SK-N-SH (cell line): ENCODE data around the gene GLRA1. TPM values are rescaled to one million over a fixed set of nuclear protein-coding genes. Genes with fewer than 3 reads are reported as not detected.

Experiments
- CTCF ChIA-PET: fragments of 300-600, 350-600 bp; formaldehyde crosslinking; extraction: SDS; loops from one replicate; lab custom pipeline; 2021; lab: Yijun Ruan, JAX
- POLR2A ChIA-PET: fragments of 350-600 bp; sonication (Branson Sonifier 250); formaldehyde crosslinking; extraction: SDS; loops from one replicate; lab custom pipeline; 2020; ENCODE audit warnings: antibody characterized with exemption, inconsistent platforms; lab: Yijun Ruan, JAX
- DNase-seq: peaks from one replicate; pipeline ENCODE4 v3.0.0; 2012
- H2AFZ ChIP-seq: fragments of 200-600 bp; sonication (generic); 2 replicates; pipeline ENCODE4 v1.8.1; 2016; ENCODE audit warnings: antibody characterized with exemption, mild to moderate bottlenecking, low read depth
- H3F3A ChIP-seq: fragments of 200-600 bp; sonication (generic); replicated peaks from 2 replicates; pipeline ENCODE3; 2016; ENCODE audit warnings: antibody characterized with exemption, mild to moderate bottlenecking; ENCODE audit not compliant: insufficient read depth
- H3K27ac ChIP-seq, 2 experiments: fragments of 200-500 bp in 1 of 2; fragments of 200-600 bp in 1 of 2; sonication (Bioruptor generic) in 1 of 2; sonication (generic), shearing (Covaris generic) in 1 of 2; 2 replicates each; pipeline versions ENCODE4 v1.5.1 to v1.6.1; 2014 to 2016; ENCODE audit warnings: low read depth in 2 of 2, inconsistent platforms in 1 of 2, low read length in 1 of 2, mild to moderate bottlenecking in 1 of 2, mixed read lengths in 1 of 2
- H3K27me3 ChIP-seq: fragments of 200-600 bp; sonication (generic), shearing (Covaris generic); 2 replicates; pipeline ENCODE4 v1.6.1; 2016; ENCODE audit warnings: mixed run types; ENCODE audit not compliant: insufficient read depth
- H3K36me3 ChIP-seq, 2 experiments: fragments of 200-500 bp in 1 of 2; fragments of 200-600 bp in 1 of 2; sonication (Bioruptor generic) in 1 of 2; sonication (generic) in 1 of 2; replicated peaks in 1 of 2; 2 replicates each; pipeline versions ENCODE3 to v1.5.1; 2014 to 2016; ENCODE audit warnings: low read length in 1 of 2, mild to moderate bottlenecking in 1 of 2; ENCODE audit not compliant: insufficient read depth in 2 of 2, control insufficient read depth in 1 of 2
- H3K4me1 ChIP-seq, 2 experiments: fragments of 200-500 bp in 1 of 2; fragments of 200-600 bp in 1 of 2; sonication (Bioruptor generic) in 1 of 2; sonication (generic), shearing (Covaris generic) in 1 of 2; 2 replicates each; pipeline versions ENCODE4 v1.5.1 to v1.6.1; 2014 to 2016; ENCODE audit warnings: low read depth in 1 of 2, low read length in 1 of 2, mixed run types in 1 of 2; ENCODE audit not compliant: insufficient read depth in 2 of 2, control insufficient read depth in 1 of 2
- H3K4me2 ChIP-seq: fragments of 200-600 bp; sonication (generic), shearing (Covaris generic); 2 replicates; pipeline ENCODE4 v1.6.1; 2017; ENCODE audit warnings: mixed run types
- H3K4me3 ChIP-seq, 2 experiments: fragments of 200-500 bp in 1 of 2; fragments of 200-600 bp in 1 of 2; sonication (Bioruptor generic) in 1 of 2; sonication (generic), shearing (Covaris generic) in 1 of 2; 2 replicates each; pipeline versions ENCODE4 v1.5.1 to v1.8.1; 2014 to 2016; ENCODE audit warnings: low read depth in 2 of 2, inconsistent platforms in 1 of 2, low read length in 1 of 2, mild to moderate bottlenecking in 1 of 2, mixed read lengths in 1 of 2, moderate library complexity in 1 of 2
- H3K79me2 ChIP-seq: fragments of 200-600 bp; sonication (generic); 2 replicates; pipeline ENCODE4 v1.8.1; 2017; ENCODE audit warnings: mild to moderate bottlenecking; ENCODE audit not compliant: insufficient read depth
- H3K9ac ChIP-seq: fragments of 200-600 bp; sonication (generic); 2 replicates; pipeline ENCODE4 v1.6.1; 2017; ENCODE audit warnings: mixed run types
- H3K9me2 ChIP-seq: fragments of 200-600 bp; sonication (generic); 2 replicates; pipeline ENCODE4 v1.6.1; 2017; ENCODE audit warnings: mixed run types
- H3K9me3 ChIP-seq: fragments of 200-600 bp; sonication (generic); 2 replicates; pipeline ENCODE4 v1.6.1; 2017; ENCODE audit warnings: mixed run types, mild to moderate bottlenecking, moderate library complexity
- H4K20me1 ChIP-seq: fragments of 200-600 bp; sonication (generic); 2 replicates; pipeline ENCODE4 v1.6.1; 2017; ENCODE audit warnings: mild to moderate bottlenecking, mixed run types; ENCODE audit not compliant: insufficient read depth
- CHD2 ChIP-seq: fragments of 150-350 bp; IDR thresholded peaks from 2 replicates; pipeline ENCODE4 v1.6.1; 2018; ENCODE audit warnings: low read length; ENCODE audit not compliant: partially characterized antibody
- CTCF ChIP-seq: fragments of 200-600 bp; sonication (generic); IDR thresholded peaks from 2 replicates; pipeline ENCODE4 v1.6.1; 2017; ENCODE audit warnings: antibody characterized with exemption, mild to moderate bottlenecking, moderate library complexity
- EZH2phosphoT487 ChIP-seq: fragments of 200-600 bp; sonication (generic); IDR thresholded peaks from 2 replicates; pipeline ENCODE4 v1.6.1; 2017; ENCODE audit warnings: low read depth, mixed run types, mild to moderate bottlenecking, antibody characterized with exemption, moderate library complexity, borderline replicate concordance
- FOXJ3 ChIP-seq: sonication (generic); formaldehyde crosslinking; IDR thresholded peaks from 2 replicates; pipeline ENCODE4 v1.5.1; 2020; ENCODE audit warnings: mild to moderate bottlenecking, missing genetic modification reagents
- FOXM1 ChIP-seq: IDR thresholded peaks from 2 replicates; pipeline ENCODE4 v1.4.0; 2012; ENCODE audit warnings: low read depth, mild to moderate bottlenecking
- GATA2 ChIP-seq: sonication (generic); formaldehyde crosslinking; IDR thresholded peaks from 2 replicates; pipeline ENCODE4 v1.5.0; 2020; ENCODE audit warnings: mild to moderate bottlenecking, missing genetic modification reagents
- MEF2A ChIP-seq: IDR thresholded peaks from 2 replicates; pipeline ENCODE4 v1.4.0; 2012; ENCODE audit warnings: low read depth, borderline replicate concordance
- MXI1 ChIP-seq: IDR thresholded peaks from 2 replicates; pipeline ENCODE4 v1.6.1; 2012; ENCODE audit warnings: mild to moderate bottlenecking, low read depth, low read length, improper control_type of control experiment
- NRF1 ChIP-seq: IDR thresholded peaks from 2 replicates; pipeline ENCODE4 v1.6.1; 2012; ENCODE audit warnings: low read depth, mild to moderate bottlenecking, low read length
- POLR2AphosphoS5 ChIP-seq: IDR thresholded peaks from 2 replicates; pipeline ENCODE4 v1.6.1; 2012; ENCODE audit warnings: low read depth, low read length
- SIN3A ChIP-seq: IDR thresholded peaks from 2 replicates; pipeline ENCODE4 v1.6.1; 2012; ENCODE audit warnings: low read depth, mild to moderate bottlenecking, low read length, moderate library complexity, borderline replicate concordance
- SMC3 ChIP-seq: IDR thresholded peaks from 2 replicates; pipeline ENCODE4 v1.6.1; 2012; ENCODE audit warnings: low read depth, low read length, improper control_type of control experiment
- TAF1 ChIP-seq: IDR thresholded peaks from 2 replicates; pipeline ENCODE4 v1.6.1; 2012; ENCODE audit warnings: low read depth, mild to moderate bottlenecking, low read length, moderate library complexity, borderline replicate concordance
- TEAD4 ChIP-seq: IDR thresholded peaks from 2 replicates; pipeline ENCODE4 v1.4.0; 2012; ENCODE audit warnings: mild to moderate bottlenecking, borderline replicate concordance; ENCODE audit not compliant: insufficient read depth
- USF1 ChIP-seq: IDR thresholded peaks from 2 replicates; pipeline ENCODE4 v1.4.0; 2012; ENCODE audit warnings: low read depth, borderline replicate concordance
- YY1 ChIP-seq: IDR thresholded peaks from 2 replicates; pipeline ENCODE4 v1.4.0; 2012; ENCODE audit warnings: low read depth, mild to moderate bottlenecking
- WGBS: methylation state at CpG from one replicate; pipeline ENCODE4 v1.1.6; 2017; ENCODE audit warnings: low lambda C conversion rate; 5-methylcytosine and 5-hydroxymethylcytosine counted together
- polyA plus RNA-seq, 3 experiments: library from polyadenylated mRNA; depleted of rRNA; stranded (reverse); fragments of >200 nt; gene quantifications; 2 replicates each; pipeline ENCODE4 v1.2.3, GENCODE V29; 2012
- TF ChIP-seq, protein P1 (sequence below): fragments of 150-350 bp; IDR thresholded peaks from 2 replicates; pipeline ENCODE4 v1.6.1; 2016; ENCODE audit warnings: mild to moderate bottlenecking, low read depth, low read length
- TF ChIP-seq, protein P2 (sequence below): fragments of 150-350 bp; IDR thresholded peaks from 2 replicates; pipeline ENCODE4 v1.6.1; 2017; ENCODE audit warnings: antibody characterized with exemption, low read length, low read depth, borderline replicate concordance

GLRA1 gene
- polyA plus RNA-seq, 1 of the 3 experiments (the other 2 are of a cell fraction), result not detected

DNA sequence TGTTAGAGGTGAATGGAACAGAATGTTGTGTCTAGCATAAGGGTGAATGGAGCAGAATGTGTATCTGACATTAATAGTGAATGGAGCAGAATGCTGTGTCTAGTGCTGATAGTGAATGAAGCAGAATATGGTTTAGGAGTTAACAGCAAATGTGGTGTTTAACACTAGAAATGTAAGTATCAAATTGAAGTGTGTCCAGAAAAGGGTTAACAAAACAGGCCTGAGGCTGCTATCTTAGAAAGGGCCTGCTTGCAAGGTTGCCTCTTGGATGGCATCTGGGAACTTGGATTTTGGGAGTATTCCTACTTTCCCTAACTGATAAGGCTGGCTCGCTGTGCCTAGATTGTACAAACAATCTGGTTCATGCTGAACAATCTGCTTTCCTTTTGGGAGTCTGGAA, 76.8 kb downstream of the GLRA1 start:
- ChIA-PET POLR2A (no interaction called here), CTCF (interaction anchor here (1.5 kb wide), 1 partner anchor 23 kb away, joined by 4 read pairs; no protein-coding TSS in a partner anchor)
- Histone ChIP-seq H2AFZ (no peak overlapping the region), H3K27ac (no peak overlapping the region), H3K9ac (no peak overlapping the region), H3K36me3 (no peaks in the 10 kb centered on the region), H4K20me1 (no peaks in the 10 kb centered on the region), H3K4me1 (no peaks in the 10 kb centered on the region), H3K27me3 (no peaks in the 10 kb centered on the region), H3K9me3 (no peaks in the 10 kb centered on the region), H3F3A (no peaks in the 10 kb centered on the region), H3K4me3 (no peak overlapping the region), H3K9me2 (no peaks in the 10 kb centered on the region), H3K79me2 (no peaks in the 10 kb centered on the region), H3K4me2 (no peak overlapping the region)
- no peak for TF ChIP-seq MEF2A
- TF ChIP-seq CHD2, result no peak
- TF ChIP-seq POLR2AphosphoS5, result no peak
- TF ChIP-seq USF1, result no peak
- TF ChIP-seq, protein P1, sequence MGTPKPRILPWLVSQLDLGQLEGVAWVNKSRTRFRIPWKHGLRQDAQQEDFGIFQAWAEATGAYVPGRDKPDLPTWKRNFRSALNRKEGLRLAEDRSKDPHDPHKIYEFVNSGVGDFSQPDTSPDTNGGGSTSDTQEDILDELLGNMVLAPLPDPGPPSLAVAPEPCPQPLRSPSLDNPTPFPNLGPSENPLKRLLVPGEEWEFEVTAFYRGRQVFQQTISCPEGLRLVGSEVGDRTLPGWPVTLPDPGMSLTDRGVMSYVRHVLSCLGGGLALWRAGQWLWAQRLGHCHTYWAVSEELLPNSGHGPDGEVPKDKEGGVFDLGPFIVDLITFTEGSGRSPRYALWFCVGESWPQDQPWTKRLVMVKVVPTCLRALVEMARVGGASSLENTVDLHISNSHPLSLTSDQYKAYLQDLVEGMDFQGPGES, result no peak
- TF ChIP-seq GATA2 (CRISPR knock-in tag), result no peak
- no peak for TF ChIP-seq CTCF
- no peak for TF ChIP-seq MXI1
- no peak for TF ChIP-seq SIN3A
- no peak for TF ChIP-seq FOXM1
- no peak for TF ChIP-seq NRF1
- no peak for TF ChIP-seq TEAD4
- TF ChIP-seq YY1, result no peak
- TF ChIP-seq TAF1, result no peak
- no peak for DNase-seq
- 0% methylated on average over 1 of the region's 1 CpG for WGBS

- no peak overlapping the region for H3K4me3 ChIP-seq
- H3F3A ChIP-seq, result no peaks in the 10 kb centered on the region
- no peak for DNase-seq
- H4K20me1 ChIP-seq, result no peaks in the 10 kb centered on the region
- H3K9ac ChIP-seq, result no peak overlapping the region
- no peak overlapping the region for H3K27ac ChIP-seq
- H3K9me2 ChIP-seq, result no peaks in the 10 kb centered on the region
- no peaks in the 10 kb centered on the region for H3K4me1 ChIP-seq
- no peaks in the 10 kb centered on the region for H3K36me3 ChIP-seq
- H3K27me3 ChIP-seq, result no peaks in the 10 kb centered on the region
- no peak overlapping the region for H2AFZ ChIP-seq
- no peaks in the 10 kb centered on the region for H3K79me2 ChIP-seq
- ChIA-PET CTCF (no interaction called here), POLR2A (no interaction called here)
- no peak for TF ChIP-seq FOXJ3 (CRISPR knock-in tag)
- TF ChIP-seq SMC3, result no peak
- TF ChIP-seq TAF1, result no peak
- TF ChIP-seq SIN3A, result no peak
- TF ChIP-seq NRF1, result no peak
- no peak for TF ChIP-seq CTCF
- TF ChIP-seq, protein P2, sequence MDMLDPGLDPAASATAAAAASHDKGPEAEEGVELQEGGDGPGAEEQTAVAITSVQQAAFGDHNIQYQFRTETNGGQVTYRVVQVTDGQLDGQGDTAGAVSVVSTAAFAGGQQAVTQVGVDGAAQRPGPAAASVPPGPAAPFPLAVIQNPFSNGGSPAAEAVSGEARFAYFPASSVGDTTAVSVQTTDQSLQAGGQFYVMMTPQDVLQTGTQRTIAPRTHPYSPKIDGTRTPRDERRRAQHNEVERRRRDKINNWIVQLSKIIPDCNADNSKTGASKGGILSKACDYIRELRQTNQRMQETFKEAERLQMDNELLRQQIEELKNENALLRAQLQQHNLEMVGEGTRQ, result no peak
- TF ChIP-seq EZH2phosphoT487, result no peak
- H3K4me2 ChIP-seq, result no peak overlapping the region
- no peaks in the 10 kb centered on the region for H3K9me3 ChIP-seq
Measured at GRCh38 chr5:151846765-151847164, 77.9 kb downstream of the GLRA1 start.
